Posterior vena cava (tissue), 2 donors: Measurements from ENCODE around the gene C1orf87. TPM values are rescaled to one million over a fixed set of nuclear protein-coding genes. Genes with fewer than 3 reads are reported as not detected.

Source experiments
- DNase-seq: peaks from one replicate; pipeline ENCODE4 v3.0.0-alpha.2; 2020; ENCODE audit warnings: low spot score
- intact Hi-C, 2 donors: fragments of 100-400 bp; cut with DNase I; formaldehyde crosslinking; loops; one replicate each; pipeline versions ENCODE4 v1.14.1 to v1.14.2; 2022 to 2023
- long read RNA-seq, 2 donors: library from polyadenylated mRNA; unstranded; transcript quantifications; one replicate each; pipeline ENCODE4 v2.0.0, GENCODE V29; 2020 to 2021
- total RNA-seq, 2 donors: library from RNA; stranded (reverse); fragmentation: NEBNext Ultra II Directional; extraction: Animal tissue kit (Norgen Biotek cat#: 25700); gene quantifications; one replicate each; pipeline ENCODE4 v1.2.1, GENCODE V29; 2021
- donor health status: DM: yes; HTN: yes; CAD: no.
- donor health status: DM: yes; HTN: yes; CAD: no.

The C1orf87 gene, protein sequence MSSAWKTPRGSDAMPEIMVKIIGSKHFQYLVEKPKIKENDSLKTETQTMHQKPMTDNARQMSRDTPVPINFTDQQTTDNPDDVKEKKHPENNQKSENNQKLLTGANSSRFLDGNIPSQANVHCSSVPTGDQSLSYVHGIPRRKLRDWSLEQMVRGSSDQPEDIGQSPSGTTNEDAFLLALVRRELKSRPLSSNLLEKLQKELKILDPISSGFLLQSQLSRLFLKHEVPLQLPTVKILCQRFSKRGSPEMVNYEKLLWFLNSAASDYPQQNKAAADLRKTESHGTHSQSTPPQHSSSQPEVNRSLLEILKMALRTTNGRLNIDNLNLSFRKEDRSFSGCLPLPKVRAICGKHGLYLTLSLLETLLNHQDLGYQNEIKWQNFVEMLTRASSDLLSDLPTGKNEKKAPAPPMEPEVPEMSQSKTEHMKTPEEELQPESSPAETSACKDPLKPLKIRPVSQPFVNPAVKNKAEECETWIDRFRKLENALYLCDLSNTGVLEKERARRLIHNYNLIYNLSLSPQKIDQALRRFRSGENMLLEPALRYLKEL
- total RNA-seq: not detected
- long read RNA-seq, donor 1: 0 reads
- long read RNA-seq, donor 2: 0 reads

- intact Hi-C loops: no loop called here
Observed at GRCh38 chr1:60073605-60074278, at the start of gene C1orf87. Gene C1orf87, minus strand, starts transcription at chr1:60073770. Its CDS starts 1,127 bp downstream, at chr1:60072643.

DNA sequence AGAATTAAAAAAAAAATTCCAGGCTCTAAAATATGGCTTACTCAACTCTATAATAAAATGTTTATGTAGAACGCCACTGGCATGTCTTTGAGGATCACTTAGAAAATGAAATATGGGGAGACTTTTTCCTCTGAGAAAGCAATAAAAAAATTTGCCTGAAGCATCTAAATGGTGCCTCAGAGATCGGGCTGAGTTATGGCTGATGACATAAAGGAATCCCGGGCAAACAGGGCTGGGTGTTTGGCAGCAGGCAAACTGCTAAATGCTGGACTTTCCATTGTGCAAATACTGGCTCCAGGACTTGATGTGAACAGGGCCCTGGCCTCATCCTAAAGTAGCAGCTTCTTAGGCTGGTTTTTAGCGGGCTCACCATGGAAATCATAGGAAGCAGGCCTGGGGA lies 44.5 kb upstream of the C1orf87 start:
- DNase-seq: no peak
- intact Hi-C loops: no loop called here

More at GRCh38 chr1:60073605-60074278, at the start of gene C1orf87:
- DNase-seq: peak; percentile 75

DNA sequence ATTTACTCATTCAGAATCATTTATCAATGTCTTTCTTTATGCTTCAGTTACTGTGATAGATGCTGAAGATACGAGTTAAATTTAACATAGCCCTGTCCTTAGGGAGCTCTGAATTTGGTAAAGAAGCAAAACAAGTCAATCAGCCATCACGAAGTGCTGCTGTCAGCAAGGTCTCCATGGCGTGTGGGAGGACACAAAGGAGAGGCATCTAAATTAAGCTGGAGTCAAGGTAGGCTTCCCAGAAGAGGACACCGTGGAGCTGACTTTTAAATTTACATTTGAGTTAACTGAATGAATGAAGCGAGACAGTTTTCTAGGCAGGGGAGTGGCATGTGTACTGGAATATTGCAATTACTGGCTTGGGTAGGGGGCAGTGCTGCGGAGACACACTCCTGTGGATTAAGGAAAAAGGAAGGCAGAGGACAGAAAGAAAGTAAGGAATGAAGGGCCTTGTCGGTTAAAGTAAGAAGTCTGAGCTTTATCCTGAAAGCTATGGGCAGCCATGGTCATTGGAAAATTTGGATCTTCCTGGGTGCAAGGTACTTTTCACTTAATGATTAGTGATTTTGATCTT lies 41.3 kb upstream of the C1orf87 start:
- no peak for DNase-seq

GRCh38 chr1:60113596-60113995 lies 40.0 kb upstream of the C1orf87 start:
- intact Hi-C loops: no loop called here
- DNase-seq: no peak

More for the DNA sequence above, 41.3 kb upstream of the C1orf87 start:
- intact Hi-C loops: no loop called here

GRCh38 chr1:60113028-60113427 lies 39.5 kb upstream of the C1orf87 start:
- intact Hi-C loops: no loop called here

GRCh38 chr1:60111716-60112115 lies 38.1 kb upstream of the C1orf87 start:
- intact Hi-C loops: no loop called here
- DNase-seq: no peak

More at GRCh38 chr1:60113028-60113427, 39.5 kb upstream of the C1orf87 start:
- no peak for DNase-seq

GRCh38 chr1:60111118-60111517 lies 37.5 kb upstream of the C1orf87 start:
- no peak for DNase-seq

GRCh38 chr1:60108196-60108595 lies 34.6 kb upstream of the C1orf87 start:
- intact Hi-C loops: no loop called here
- no peak for DNase-seq

More at GRCh38 chr1:60111118-60111517, 37.5 kb upstream of the C1orf87 start:
- intact Hi-C loops: no loop called here

GRCh38 chr1:60103186-60103585 lies 29.6 kb upstream of the C1orf87 start:
- intact Hi-C loops: no loop called here
- no peak for DNase-seq

DNA sequence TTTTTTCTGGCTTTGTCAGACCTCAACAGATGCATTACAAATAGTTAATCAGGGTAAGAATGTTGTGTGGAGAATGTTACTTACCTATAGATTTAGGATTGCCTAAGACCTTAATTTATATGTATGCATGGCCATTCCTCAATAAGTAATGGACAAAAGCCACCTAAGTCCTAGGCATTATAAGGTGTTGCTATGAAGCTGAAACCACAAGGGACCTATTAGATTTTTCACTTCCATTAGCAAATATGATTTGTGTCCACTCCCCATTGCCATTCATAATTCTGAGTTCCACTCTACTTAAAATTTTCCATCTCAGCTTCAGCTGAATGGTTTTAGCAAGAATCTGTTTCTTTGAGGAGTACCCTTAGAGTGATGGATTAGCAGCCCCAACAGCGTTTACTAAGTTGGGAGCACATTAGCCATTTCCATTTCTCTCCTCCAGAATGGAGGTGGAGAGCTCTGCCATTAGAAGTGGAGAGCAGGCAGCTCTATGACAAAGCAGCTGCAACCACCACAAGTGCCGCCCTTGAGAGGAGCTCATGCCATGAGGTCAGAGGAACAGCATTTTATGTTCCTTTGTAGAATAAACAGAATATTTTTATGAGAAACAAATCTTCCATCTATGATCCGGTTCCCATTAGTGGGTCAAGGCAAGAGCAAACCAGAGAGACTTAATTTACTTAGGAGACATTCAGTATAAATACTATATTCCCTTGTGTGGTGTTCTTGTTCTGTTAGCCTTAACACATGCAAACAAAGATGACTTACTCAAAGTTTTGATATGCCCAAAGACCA lies 28.9 kb upstream of the C1orf87 start:
- no peak for DNase-seq
- intact Hi-C loops: no loop called here

GRCh38 chr1:60101516-60101915 lies 27.9 kb upstream of the C1orf87 start:
- no peak for DNase-seq
- intact Hi-C loops: no loop called here

- intact Hi-C loops: no loop called here
- no peak for DNase-seq
Observed at GRCh38 chr1:60091195-60091715, 17.7 kb upstream of the C1orf87 start.

- DNase-seq: no peak
- intact Hi-C loops: no loop called here
Observed at GRCh38 chr1:60090655-60091054, 17.1 kb upstream of the C1orf87 start.

GRCh38 chr1:60088620-60089155 lies 15.1 kb upstream of the C1orf87 start:
- DNase-seq: no peak
- intact Hi-C loops: no loop called here

GRCh38 chr1:60087681-60088080 lies 14.1 kb upstream of the C1orf87 start:
- intact Hi-C loops: no loop called here
- DNase-seq: no peak

- intact Hi-C loops: no loop called here
- no peak for DNase-seq
Observed at GRCh38 chr1:60078182-60078581, 4.6 kb upstream of the C1orf87 start.

DNA sequence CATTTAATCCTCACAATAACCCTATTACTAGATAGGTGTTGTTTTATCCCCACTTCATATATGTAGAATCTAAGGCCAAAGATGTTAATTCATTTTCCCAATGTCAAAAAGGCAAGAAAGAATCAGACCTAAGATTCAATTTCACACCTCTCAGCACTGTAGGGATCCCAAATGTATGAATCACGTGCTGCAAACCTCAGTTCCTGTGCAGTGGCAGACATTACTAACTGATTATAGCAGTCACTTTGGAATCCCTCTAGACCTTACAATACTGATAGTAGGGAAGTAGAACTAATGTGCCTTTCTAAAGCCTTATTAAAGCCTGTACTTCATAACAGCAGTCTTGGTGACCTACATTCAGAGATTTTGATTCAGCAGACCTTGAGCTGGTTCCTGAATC lies 2.3 kb downstream of the C1orf87 start:
- DNase-seq: no peak
- intact Hi-C loops: no loop called here

DNA sequence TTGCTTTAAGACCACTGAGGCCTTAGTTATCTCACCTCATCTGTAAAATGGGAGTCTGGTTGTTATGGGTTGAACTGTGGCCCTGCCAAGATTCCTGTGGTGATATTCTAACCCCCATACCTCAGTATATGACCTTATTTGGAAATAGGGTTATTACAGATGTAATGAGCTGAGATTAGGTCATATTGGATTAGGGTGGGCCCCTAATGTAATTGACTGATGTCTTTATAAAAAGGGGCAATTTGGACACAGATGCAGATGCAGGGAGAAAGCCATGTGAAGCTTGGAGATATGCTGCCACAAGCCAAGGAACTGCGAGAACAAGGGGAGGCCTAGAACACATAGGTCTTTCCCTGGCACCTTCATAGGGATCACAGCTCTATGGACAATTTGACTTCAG lies 3.9 kb downstream of the C1orf87 start:
- intact Hi-C loops: no loop called here
- no peak for DNase-seq
